Measurements from ENCODE around the gene PPP2R5E. TPM values are rescaled to one million over a fixed set of nuclear protein-coding genes. Genes with fewer than 3 reads are reported as not detected.

PPP2R5E gene
- total RNA-seq, 1 donor from 2014 or later = 67.7 TPM

DNA sequence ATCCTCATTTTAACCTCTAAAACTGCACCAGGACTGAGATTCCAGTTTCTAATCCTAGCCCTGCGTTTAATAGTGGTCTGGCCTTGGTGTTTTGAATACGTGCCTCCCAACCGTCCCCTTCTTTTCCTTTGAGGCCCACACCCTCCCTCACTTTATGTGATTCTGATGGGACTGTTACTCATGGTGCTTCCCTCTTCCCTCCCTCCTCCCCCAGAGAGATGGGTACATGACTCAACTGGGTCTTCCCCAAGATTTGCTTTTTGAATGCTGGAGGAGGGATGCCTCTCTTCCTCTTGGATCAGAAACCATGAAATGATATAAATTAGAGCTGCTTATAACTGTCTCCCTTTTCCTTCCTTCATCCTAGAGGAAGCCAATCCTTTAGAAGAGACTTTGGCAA lies 8.2 kb upstream of the PPP2R5E start:
- TF ChIP-seq, protein P1, sequence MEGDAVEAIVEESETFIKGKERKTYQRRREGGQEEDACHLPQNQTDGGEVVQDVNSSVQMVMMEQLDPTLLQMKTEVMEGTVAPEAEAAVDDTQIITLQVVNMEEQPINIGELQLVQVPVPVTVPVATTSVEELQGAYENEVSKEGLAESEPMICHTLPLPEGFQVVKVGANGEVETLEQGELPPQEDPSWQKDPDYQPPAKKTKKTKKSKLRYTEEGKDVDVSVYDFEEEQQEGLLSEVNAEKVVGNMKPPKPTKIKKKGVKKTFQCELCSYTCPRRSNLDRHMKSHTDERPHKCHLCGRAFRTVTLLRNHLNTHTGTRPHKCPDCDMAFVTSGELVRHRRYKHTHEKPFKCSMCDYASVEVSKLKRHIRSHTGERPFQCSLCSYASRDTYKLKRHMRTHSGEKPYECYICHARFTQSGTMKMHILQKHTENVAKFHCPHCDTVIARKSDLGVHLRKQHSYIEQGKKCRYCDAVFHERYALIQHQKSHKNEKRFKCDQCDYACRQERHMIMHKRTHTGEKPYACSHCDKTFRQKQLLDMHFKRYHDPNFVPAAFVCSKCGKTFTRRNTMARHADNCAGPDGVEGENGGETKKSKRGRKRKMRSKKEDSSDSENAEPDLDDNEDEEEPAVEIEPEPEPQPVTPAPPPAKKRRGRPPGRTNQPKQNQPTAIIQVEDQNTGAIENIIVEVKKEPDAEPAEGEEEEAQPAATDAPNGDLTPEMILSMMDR (IDR thresholded peaks at IDR 0.05; ENCODE audit: partially characterized antibody, unreplicated experiment) = no peak
- H3K27me3 Mint-ChIP-seq (ENCODE audit: unreplicated experiment) = peaks cover 4% of the 10 kb centered on the region
- H3K27ac Mint-ChIP-seq (ENCODE audit: unreplicated experiment) = no peak overlapping the region
- H3K4me3 Mint-ChIP-seq (ENCODE audit: unreplicated experiment) = no peak overlapping the region
- no peaks in the 10 kb centered on the region for H3K4me1 Mint-ChIP-seq (ENCODE audit: low read depth, unreplicated experiment)
- DNase-seq = no peak
- no peaks in the 10 kb centered on the region for H3K9me3 Mint-ChIP-seq (ENCODE audit: unreplicated experiment)
- no peaks in the 10 kb centered on the region for H3K36me3 Mint-ChIP-seq (ENCODE audit: unreplicated experiment)

DNA sequence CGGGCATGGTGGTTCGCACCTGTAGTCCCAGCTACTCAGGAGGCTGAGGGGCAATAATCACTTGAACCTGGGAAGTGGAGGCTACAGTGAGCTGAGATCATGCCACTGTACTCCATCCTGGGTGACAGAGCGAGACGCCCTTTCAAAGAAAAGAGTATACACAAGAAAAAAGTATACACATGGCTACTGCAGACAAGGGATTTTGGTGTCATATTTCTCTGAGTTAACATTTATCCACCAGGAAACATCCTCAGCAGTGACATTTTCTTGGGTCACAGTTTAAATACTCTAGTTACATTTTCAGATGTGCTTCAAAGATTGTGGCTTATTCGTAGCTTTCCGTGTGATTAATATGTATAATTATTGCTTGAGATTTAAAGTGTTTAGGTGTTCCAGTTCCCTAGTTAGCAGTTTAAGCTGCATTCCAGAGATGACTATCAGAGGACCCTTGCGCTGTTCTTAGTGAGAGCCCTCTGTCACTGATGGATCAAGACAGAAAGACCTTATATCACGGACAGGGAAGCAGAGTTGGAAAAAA lies 4.7 kb upstream of the PPP2R5E start:
- H3K27me3 Mint-ChIP-seq (ENCODE audit: unreplicated experiment) = peaks cover 10% of the 10 kb centered on the region
- no peaks in the 10 kb centered on the region for H3K36me3 Mint-ChIP-seq (ENCODE audit: unreplicated experiment)
- TF ChIP-seq, protein P1 (IDR thresholded peaks at IDR 0.05; ENCODE audit: partially characterized antibody, unreplicated experiment) = no peak
- peaks cover 3% of the 10 kb centered on the region for H3K4me1 Mint-ChIP-seq (ENCODE audit: low read depth, unreplicated experiment)
- DNase-seq = no peak
- no peak overlapping the region for H3K4me3 Mint-ChIP-seq (ENCODE audit: unreplicated experiment)
- H3K9me3 Mint-ChIP-seq (ENCODE audit: unreplicated experiment) = no peaks in the 10 kb centered on the region
- no peak overlapping the region for H3K27ac Mint-ChIP-seq (ENCODE audit: unreplicated experiment)

DNA sequence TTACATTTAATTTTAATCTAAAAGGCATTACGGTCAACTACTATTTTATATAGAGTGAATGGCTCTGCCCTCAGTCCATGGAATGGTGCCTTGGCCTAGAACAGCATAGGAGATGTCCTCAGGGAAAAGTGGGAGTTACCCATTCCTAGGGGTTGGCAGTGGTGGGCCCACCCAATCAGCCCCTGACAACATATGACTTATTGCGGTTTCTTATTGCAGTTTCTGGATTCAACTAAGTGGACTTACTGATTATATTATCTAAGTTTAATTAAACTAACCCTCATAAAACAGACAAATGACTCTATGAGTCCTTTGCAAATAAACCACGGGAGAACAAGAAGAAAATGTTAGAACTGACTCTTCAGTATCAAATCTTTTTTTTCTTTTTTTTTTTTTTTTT lies 2.3 kb upstream of the PPP2R5E start:
- Mint-ChIP-seq H3K4me3 (ENCODE audit: unreplicated experiment) (no peak overlapping the region), H3K27me3 (ENCODE audit: unreplicated experiment) (peaks cover 8% of the 10 kb centered on the region), H3K4me1 (ENCODE audit: low read depth, unreplicated experiment) (peaks cover 13% of the 10 kb centered on the region), H3K9me3 (ENCODE audit: unreplicated experiment) (peaks cover 4% of the 10 kb centered on the region), H3K36me3 (ENCODE audit: unreplicated experiment) (no peaks in the 10 kb centered on the region), H3K27ac (ENCODE audit: unreplicated experiment) (no peak overlapping the region)
- DNase-seq = no peak
- TF ChIP-seq, protein P1 (IDR thresholded peaks at IDR 0.05; ENCODE audit: partially characterized antibody, unreplicated experiment) = no peak

DNA sequence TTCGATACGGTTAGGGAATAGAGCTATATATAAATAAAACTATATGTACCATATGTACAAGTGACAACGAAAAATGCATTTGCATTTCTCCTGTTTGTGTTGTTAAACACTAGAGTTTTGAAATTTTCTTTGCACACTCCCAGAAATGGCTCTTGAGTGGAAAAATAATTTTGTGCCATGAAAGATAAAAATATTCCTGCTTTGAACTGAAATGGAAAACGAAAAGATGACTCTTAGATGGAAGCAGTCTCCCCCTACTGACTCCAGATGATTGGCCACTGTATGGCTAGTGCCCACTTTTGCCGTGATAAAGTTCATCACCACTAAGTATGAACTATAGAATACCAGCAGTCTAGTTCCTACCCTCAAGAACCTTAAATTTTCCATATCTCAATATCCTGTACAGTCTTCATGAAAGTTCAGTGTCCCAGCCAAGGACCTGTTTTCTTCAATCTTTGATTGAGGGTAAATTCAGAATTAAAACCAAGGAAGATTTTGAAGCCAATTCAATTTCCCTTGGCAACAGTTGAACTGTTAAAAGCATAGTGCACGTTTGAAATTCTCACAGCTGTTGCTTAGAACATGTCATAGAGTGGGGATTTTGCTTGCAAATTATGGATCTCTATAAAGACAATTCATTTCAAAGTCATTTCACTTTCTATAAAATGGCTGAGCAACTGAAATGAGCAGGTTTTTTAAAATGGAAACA lies 1.6 kb upstream of the PPP2R5E start:
- peaks cover 13% of the 10 kb centered on the region for H3K4me1 Mint-ChIP-seq (ENCODE audit: low read depth, unreplicated experiment)
- TF ChIP-seq, protein P1 (IDR thresholded peaks at IDR 0.05; ENCODE audit: partially characterized antibody, unreplicated experiment) = no peak
- H3K27ac Mint-ChIP-seq (ENCODE audit: unreplicated experiment) = no peak overlapping the region
- H3K36me3 Mint-ChIP-seq (ENCODE audit: unreplicated experiment) = no peaks in the 10 kb centered on the region
- H3K4me3 Mint-ChIP-seq (ENCODE audit: unreplicated experiment) = peak overlapping the region; percentile 60
- H3K27me3 Mint-ChIP-seq (ENCODE audit: unreplicated experiment) = peaks cover 8% of the 10 kb centered on the region
- peaks cover 4% of the 10 kb centered on the region for H3K9me3 Mint-ChIP-seq (ENCODE audit: unreplicated experiment)
- DNase-seq = no peak

DNA sequence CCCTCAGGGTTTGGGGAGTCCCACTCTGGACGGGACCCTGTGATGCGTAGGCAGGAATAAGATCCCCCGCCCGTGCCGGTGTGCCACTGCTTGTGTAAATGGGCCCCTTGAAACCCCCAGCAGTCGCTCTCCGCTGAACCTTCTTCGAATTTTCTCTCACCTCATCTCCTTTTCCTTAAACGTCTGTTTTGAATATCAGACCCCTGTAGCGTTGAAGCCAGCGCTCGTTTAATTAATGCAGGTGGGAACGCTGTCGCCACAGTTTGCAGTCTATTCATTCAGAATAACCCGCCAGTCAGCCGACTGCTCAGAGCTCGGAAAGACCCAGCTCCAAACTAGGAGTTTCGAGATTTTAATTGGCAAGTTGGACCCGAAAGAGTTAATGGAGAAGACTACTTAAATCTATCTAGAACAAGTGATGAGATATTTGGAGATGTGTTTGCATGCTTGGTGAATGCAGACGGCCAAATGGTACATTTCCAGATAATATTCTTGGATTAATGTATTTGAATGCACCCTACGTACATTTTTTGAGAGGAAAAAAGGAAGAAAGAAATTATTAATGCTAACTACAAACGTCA lies 739 bp upstream of the PPP2R5E start:
- TF ChIP-seq, protein P1 (IDR thresholded peaks at IDR 0.05; ENCODE audit: partially characterized antibody, unreplicated experiment) = no peak
- H3K27me3 Mint-ChIP-seq (ENCODE audit: unreplicated experiment) = peaks cover 8% of the 10 kb centered on the region
- DNase-seq = no peak
- H3K36me3 Mint-ChIP-seq (ENCODE audit: unreplicated experiment) = no peaks in the 10 kb centered on the region
- peaks cover 13% of the 10 kb centered on the region for H3K4me1 Mint-ChIP-seq (ENCODE audit: low read depth, unreplicated experiment)
- peaks cover 4% of the 10 kb centered on the region for H3K9me3 Mint-ChIP-seq (ENCODE audit: unreplicated experiment)
- H3K4me3 Mint-ChIP-seq (ENCODE audit: unreplicated experiment) = peak overlapping the region; percentile 92
- H3K27ac Mint-ChIP-seq (ENCODE audit: unreplicated experiment) = peak overlapping the region; percentile 92

All from glutamatergic neuron (in vitro differentiated cells).